T-helper 22 cell (primary cell): ENCODE measurements around the gene KCNN3.
A peak's percentile ranks its signal among the peaks of the same experiment; 100 is the strongest.

Experiments used
- DNase-seq: peaks from one replicate; pipeline ENCODE4 v3.0.0-alpha.2; 2020; ENCODE audit warnings: low read depth

Gene KCNN3

DNA sequence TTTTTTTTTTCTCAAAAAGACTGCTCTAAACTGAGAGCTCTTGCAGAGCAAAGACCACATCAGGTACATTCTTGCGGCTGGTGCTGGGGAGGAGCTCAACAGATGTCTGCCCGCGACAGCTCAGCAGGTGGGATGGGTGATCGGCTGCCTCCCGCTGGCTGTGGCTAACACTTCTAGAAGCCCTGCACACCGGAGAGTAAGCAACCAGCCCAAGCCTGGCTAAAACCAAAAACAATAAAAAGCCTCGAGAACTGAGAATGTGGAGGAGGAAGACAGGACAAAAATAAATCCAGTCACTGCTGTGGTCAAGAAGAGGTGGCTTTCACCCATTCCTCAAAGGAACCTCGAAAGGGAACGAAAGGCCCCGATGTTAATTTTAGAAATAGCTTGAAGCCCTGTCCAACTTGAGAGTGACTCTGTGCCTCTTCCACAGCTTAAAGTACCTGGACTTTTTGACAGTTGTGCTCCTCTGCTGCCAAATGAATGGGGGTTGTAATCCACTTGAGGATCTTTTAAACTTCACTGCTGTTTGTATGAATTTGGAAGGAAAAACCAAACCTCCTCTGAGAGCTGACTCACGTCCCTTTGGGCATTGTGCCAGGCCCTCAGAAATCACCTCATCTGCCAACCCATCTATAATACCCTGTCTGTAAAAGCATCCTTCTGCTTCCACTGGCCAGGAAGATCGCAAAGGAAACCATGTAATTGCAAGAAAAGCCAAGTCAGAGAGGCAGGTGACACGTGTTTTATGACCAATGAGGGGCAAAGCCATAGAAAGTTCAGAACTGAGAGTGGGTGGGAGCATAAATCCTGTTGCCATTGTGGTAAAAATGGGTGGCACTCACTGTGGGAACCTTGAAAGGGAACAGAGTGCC lies 78.6 kb downstream of the KCNN3 start:
- peak; percentile 71 for DNase-seq

DNA sequence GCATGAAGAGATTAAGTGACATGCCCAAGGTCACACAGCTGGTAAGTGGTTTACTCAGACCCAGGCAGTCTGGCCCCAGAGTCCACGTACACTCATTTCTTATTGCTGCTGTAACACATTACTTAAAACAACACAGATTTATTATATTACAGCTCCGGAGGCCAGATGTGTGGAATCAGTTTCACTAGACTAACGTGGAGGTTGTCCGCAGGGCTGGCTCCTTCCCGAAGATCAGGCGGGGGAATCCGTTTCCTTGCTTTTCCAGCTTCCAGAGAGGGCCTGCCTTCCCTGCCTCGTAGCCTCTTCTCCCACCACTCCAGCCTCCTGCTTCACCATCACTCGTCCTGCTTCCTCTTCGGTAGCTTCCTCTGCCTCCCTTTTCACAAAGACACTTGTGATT lies 81.2 kb downstream of the KCNN3 start:
- no peak for DNase-seq

DNA sequence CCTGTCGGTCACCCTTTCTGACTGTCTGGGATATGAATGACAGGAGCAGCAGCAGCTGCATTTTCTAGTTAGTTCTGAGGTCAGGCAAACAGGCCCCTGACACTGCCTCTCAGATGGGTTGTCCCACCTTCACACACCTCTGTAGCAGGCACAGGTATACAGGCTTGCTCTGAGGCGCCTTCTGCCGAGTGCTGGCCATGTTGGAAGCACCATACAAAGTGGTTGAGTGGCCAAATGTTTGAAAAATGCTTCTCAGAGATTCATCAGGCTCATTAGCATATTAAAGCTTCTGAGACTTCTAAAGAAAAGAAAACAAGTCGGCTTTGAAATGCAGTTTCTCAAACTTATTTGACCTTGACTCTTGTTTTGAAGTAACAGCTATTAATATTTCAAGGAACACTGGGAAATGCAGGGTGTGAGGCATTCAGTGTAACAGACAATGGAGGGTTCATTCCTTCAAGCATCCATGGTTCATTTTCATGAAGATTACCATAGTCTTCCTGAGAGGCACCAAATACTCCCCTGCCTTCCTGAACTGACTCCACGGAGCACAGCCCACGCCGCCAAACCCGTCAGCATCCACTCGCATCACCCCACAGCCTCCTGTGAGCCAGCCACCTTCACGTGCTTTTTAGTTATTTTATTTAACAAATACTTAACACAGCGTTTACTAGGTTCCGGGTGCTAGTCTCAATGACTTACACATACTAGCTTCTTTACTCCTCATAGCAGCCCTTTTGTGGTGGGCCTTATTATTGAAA lies 81.8 kb downstream of the KCNN3 start:
- DNase-seq: no peak

DNA sequence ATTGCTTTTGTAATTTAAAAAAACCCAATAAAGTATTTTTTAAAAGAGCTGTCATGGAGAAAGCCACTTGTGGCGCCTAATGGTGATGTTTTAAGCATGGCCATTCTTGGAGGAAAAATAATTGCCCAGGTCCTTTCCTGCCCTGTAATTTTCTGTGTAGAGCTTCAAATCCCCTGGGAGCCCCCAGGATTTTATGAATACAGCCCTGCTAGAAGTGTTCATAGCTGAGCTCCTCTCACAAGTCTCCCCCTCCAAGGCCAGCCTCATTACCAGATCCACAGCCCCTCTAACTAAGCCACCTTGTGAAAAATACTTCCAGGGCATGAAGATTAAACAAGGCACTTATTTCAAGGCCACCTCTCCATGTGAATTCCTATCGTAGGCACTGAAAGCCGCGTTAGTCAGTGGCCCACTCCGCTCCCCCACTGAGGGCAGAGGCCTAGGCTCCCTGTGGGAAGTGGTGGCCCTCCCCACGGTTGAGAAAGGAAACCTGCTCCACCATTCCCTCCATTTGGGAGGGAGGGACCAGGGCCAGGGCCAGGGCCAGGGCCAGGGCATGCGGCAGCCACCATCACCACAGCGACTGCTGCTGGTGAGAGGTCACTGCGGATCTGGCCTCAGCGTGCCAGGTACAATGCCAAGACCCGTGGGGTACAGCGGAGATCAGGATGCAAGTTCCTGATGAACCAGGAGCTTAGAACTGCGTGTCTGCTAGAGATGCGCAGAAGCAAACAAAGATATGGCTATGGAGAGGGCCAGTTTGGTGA lies 83.1 kb downstream of the KCNN3 start:
- DNase-seq: no peak

DNA sequence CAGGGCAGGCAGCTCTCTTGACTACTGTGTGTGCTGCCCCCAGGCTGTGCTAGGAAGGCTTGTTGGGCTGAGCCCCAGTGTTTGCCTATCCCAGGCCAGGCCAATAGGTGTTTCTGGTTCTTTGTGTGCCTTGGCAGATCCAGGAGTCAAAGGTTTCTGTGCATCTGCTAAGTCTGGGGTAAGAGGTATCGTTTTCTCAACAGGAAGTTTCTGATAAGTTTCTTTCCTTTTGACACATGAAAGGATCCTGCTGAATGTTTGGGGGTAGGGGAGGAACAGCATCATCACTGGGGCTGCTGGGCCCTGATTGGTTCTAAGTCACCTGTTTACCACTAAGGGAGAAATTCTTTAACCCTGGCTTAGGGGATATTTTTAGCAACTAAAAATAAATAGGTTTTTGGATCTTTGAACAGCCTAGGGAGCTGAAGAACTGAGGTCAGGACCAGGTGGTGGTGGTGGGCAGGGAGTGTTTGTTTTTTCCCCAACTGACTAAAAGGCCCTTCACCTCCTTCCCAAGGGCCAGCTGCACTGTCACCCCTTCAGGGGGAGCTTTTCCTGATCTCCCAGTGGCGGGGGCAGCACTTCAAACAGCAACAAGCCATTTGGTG lies 85.1 kb downstream of the KCNN3 start:
- DNase-seq: peak; percentile 25

DNA sequence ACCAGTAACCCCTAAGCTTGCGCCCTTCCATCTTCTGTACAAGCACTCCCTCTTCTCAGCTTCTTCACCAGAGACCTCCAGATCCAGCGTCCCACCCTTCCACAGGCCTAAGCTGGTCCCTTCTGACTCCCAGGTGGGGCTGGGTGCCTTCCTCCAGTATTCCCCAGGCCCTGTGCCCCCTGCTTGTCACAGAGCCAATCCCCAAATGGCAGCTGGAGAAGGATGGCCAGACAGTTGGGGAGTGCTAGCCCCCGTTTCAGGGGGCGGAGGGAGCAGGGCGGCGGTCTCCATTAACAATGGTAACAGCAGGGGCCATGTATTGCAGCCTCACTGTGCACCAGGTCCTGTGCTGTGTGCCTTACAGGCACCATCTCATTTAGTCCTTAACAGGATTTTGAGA lies 85.7 kb downstream of the KCNN3 start:
- DNase-seq: no peak

DNA sequence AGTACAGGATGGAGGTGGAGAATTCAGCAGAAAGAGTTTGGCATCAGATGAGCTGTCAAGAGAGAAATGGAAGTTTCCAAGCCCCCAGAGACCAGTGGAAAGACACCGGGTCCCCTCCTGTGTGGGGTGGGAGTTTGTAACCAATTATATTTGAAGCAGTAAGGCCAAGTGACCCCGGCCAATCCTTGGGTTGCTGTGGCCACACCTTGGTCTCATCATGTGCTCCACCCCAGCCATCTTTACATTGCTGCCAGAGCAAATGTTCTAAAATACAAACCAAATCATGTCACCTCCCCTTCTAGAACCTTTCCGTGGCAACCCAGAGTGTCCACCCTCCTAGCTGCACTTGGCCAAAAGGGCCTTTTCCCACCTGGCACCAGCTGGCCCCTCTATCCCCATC lies 86.1 kb downstream of the KCNN3 start:
- no peak for DNase-seq

DNA sequence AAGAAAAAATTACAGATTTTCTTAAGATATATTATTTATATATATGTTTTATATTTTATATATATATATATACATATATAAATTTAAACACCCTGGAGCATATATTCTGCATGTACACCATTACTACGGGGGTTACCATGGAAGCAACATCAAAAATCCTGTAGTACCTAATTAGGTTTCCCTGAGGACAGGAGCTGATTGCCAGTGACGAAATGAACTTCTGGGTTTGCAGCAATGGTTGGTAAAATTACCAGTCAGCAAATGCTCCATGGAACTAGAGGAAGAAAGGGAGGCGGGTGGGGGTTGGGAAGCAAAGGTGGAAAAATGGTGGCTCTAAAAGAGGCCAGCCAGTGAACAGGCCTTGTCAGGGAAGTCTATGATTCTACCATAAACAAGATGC lies 89.5 kb downstream of the KCNN3 start:
- DNase-seq: no peak

DNA sequence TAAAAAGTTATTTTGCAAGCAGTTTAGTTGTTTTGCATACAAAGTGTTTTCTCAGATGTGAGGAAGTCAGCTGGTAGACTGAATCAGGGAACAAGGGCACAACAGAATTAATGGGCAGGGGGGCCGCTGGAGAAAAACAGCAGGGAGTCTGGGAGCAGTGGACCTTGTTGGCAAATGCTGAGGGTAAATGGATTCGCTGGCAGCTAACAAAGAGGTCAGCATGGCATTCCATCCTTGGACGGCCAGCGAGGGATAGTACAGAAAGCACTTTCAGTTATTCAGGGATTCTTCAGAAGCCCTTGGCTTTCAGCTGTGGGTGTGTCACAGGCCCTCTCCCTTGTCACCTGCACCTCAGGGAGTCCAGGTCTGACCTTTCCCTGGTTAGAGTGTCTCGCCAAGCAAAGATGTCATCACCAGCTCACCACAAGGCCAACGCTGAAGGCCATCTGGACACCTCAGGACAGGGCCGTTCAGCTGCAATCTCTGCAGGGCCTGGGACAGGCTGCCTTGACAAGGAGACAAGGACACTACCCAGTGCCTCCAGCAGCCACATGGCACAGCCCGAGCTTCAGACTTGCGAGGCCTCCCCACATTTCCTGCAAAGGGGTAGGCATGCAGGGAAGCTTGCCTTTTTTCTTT lies 90.4 kb downstream of the KCNN3 start:
- DNase-seq: no peak

DNA sequence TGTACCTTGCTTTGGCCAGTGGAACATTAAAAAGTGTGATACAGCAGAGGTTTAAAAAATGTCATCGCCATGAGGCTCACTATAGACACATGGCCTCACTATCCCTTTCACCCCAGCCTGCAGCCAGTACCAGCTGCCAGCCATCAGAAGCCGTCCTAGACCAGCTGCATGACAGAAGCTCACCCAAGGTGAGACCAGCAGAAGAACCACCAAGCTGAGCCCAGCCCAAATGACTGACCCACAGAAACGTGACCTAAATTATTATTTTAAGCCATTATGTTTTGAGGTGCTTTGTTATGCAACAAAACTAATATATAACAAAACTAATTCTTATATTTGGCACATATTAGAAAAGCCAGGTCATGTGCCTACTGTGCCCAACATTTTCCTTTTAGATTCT lies 91.1 kb downstream of the KCNN3 start:
- DNase-seq: no peak

DNA sequence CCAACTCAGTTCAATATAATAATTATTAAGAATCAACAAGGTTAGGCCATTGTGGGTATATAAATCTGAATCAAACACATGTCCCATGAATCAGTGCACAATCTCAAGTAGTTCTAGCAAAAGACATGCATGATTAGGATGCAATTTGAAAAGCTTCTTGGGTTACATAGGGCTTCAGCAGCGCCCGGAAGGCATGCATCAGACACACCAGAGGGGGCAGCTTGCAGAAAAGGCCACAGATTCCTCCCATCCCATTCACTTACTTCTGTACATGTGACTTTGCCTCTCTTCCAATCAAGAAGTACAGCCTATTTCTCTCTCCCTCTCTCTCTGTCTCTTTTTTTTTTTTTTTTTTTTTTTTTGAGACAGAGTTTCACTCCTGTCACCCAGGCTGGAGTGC lies 91.8 kb downstream of the KCNN3 start:
- no peak for DNase-seq

DNA sequence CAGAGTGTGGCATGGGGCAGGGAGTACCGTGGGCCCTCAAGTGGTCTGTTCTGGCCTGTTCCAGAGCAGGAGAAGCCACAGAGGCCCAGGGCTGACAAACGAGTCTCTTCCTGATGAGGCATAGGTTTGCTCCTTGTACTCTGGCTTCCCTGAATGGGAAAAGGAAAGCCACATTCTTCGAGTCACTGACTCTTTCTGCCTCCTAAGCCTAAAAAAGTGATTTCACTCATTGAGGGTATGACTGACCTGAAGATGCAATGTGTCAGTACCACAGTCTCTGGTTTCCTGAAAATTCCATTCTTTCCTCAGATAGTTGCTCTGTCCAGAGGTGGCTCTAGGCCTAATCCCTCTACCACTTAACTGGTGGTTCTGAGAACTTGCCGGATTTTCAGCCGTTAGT lies 92.3 kb downstream of the KCNN3 start:
- DNase-seq: no peak

DNA sequence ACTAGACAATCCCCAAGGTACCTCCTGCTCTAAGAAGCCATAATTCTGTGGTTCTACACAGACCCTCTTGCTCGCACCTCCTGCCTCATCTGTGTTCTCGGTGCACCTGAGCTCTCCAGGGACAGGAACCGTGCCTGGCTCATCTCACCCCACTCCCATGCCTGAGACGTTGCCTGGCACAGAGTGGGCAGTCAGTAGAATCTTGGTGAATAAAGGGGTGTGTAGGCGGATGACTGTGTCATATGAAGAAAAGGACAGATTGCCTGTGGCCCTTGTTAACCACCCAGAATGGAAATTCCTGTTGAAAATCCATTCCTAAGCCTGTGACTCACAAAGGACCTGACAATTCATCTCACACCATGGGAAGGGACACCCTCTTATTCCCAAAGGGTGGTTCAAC lies 92.9 kb downstream of the KCNN3 start:
- no peak for DNase-seq

DNA sequence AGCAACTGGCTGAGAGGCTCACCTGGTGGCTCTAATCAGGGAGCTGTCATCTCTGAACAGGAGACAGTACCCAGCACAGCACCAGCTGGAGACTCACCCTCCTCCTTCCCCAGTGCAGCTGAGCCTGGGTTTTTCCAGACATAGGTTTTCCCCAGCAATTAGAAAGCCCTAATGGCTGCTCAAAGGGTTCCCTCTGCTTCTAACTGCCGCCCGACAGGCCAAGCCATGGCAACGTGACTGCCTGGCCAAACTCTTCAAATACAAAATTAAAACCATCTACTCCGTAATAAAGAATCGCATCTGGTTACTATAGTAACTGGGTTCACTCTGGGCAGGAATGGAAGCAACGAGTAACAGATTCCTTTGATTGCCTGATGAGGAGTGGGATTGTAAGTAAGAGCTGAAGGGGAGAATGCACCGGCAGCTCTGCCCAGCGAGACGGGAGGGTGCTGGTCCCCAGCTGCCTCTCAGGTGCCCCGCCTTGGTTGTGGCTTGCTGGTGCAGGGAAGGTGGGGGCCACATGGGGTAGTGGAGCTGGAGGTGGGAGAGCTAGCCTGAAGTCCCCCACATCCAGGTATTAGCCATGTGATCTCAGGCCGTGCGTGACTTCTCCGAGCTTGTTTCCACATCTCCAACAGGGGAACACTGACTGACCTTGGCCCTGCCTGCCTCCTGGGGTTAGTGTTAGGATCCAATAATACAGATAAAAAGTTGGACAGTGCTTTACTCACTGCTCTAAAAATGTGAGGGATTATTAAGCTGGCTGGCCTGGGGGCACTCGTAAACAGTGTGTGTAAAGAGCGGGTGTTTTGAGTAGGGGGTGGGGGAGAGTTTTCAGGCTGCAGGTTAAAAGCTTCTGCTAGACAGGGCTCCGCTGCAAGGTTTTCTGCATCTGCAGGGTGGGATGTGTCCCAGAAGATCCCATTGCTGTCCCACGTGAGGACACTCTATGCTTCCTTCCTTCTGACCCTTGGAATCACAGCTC lies 94.2 kb downstream of the KCNN3 start:
- no peak for DNase-seq

DNA sequence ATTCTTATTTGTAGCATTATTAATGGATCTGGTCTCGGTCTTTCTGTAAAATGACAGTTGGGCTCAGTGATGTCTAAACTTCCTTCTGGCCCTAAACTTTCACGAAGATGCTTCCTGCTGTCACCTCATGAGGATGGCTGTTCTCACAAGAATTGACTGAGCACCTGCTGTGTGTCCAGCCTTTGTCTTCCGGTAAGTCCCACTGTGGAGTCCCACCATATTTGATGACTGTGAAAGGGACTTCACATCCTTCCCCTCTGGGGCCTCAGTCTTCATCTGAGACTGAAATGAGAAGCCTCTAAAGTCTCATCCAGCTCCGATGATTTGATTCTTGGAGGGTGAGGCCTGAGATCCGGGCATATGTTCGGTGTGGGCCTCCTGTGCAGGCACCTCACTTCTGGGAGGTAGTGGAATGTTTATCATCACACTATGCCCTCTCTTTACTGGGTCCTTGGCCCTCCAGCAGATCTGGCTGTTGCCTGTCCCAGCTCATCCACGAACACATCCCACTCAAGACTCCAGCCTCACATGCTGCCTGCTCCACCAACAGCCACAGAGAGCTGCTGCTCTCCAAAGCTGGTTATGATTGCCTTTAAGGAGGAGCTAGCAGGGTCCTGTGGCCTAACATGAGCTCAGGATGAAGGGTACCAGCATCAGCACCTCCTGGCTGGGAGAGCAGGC lies 95.8 kb downstream of the KCNN3 start:
- DNase-seq: no peak

DNA sequence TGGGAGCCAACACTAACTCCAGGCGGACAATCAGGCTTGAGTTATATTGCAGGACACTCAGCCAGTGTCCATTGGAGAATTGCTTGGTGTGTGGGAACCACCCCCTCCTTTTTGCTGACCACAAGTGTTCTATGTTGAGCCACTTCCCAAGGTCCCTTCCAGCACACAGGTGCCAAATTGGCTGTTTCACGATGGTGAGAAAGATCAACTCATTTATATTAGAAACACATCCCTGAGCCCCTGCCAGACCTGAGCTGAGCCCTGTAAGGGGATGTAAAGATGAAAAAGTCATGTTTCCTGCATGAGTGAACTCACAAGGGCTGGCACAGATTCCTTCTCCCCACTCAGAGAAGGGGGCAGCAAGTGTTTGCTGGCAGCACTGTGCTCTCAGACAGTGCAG lies 96.5 kb downstream of the KCNN3 start:
- no peak for DNase-seq

DNA sequence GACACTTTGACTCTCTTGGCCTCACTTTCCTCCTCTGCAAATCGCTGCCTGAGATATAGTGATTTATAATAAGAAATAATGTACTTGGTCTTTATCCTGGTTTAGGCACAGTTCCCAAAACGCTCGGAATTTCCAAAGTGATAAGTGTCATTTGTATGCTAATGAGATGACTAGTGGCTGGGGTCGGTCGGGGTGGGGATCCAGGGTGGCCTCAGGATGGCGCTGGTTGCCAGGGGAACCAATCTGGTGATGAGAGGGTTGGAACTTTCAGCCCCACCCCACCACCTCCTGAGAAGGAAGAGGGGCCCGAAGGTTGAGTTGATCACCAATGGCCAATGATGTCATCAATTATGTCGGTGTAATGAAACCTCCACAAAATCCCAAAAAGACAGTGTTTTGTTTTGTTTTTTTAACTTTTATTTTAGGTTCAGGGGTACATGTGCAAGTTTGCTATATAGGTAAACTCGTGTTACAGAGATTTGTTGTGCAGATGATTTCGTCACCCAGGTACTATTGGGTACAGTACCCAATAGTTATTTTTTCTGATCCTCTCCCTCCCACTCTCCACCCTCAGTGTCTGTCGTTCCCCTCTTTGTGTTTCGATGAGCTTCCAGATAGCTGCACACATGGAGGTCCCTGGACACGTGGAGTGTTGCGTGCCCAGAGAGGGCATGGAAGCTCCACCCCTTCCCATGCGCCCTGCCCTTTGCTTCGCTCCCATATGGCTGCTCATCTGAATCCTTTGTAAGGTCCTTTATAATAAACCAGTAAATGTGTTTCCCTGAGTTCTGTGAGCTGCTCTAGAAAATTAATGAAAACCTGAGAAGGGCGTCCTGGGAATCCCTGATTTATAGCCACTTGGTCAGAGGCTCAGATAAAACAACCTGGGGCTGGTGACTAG lies 97.2 kb downstream of the KCNN3 start:
- no peak for DNase-seq

DNA sequence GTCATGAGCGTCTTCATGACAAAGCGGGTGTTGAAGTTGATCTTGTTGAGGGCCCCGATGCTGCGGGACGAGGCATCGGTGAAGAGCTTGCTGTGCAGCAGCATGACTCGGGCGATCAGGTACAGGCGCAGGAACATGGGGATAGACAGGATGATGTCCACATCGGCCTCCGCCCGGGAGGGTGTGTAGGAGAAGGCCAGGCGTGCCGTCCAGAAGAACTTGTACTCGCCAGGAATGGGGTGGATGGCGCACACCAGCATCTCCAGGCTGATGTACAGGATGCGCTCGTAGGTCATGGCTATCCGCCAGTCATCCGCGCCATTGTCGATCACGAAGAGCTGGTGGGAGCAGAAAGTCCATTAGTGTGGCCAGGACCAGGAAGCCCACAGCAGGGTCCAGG lies 98.0 kb downstream of the KCNN3 start:
- no peak for DNase-seq
